AG09319 (cell line): ENCODE data around the gene HLA-DMB.

Experiments used
- DNase-seq: peaks from one replicate; pipeline ENCODE4 v3.0.0-alpha.2; 2010; ENCODE audit warnings: low read depth; ENCODE audit errors: extremely low read depth
- TF ChIP-seq, protein P1 (sequence below): IDR thresholded peaks from 2 replicates; pipeline ENCODE4 v1.5.1; 2011; ENCODE audit warnings: low read depth, mild to moderate bottlenecking, inconsistent platforms, low read length, moderate library complexity

The HLA-DMB gene

DNA sequence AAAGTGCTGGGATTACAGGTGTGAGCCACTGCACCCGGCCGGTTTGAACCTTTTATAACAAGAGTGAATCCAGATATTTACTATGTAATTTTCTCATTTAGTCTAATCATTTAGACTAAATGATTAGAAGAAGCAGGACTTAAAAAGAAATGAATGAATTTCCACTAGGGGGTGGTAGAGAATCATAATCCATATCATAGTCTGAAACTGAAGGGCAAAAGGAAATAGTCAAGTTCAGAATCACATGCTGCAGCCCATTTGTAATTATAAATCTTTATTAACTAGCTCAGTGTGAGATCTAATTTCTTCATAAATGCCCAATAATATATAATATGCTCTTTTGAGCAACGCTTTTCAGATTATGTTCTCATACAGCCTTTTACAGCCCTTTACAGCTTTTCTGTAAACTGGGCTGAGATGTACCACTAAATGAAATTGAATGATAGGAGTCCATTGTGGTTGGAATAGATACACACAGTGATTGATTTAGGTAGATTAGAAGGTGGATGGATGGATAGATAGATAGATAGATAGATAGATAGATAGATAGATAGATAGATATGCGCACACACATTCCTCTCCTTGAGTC is 55.0 kb downstream of the HLA-DMB start:
- TF ChIP-seq, protein P1, sequence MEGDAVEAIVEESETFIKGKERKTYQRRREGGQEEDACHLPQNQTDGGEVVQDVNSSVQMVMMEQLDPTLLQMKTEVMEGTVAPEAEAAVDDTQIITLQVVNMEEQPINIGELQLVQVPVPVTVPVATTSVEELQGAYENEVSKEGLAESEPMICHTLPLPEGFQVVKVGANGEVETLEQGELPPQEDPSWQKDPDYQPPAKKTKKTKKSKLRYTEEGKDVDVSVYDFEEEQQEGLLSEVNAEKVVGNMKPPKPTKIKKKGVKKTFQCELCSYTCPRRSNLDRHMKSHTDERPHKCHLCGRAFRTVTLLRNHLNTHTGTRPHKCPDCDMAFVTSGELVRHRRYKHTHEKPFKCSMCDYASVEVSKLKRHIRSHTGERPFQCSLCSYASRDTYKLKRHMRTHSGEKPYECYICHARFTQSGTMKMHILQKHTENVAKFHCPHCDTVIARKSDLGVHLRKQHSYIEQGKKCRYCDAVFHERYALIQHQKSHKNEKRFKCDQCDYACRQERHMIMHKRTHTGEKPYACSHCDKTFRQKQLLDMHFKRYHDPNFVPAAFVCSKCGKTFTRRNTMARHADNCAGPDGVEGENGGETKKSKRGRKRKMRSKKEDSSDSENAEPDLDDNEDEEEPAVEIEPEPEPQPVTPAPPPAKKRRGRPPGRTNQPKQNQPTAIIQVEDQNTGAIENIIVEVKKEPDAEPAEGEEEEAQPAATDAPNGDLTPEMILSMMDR = peak; percentile 48
- DNase-seq = peak; percentile 44
